GM23338 (cell line): ENCODE measurements around the gene KRTAP2-4. TPM values are rescaled to one million over a fixed set of nuclear protein-coding genes. Genes with fewer than 3 reads are reported as not detected.

ENCODE experiments used
- ATAC-seq: fragments of 200-7000 bp; cut with Tn5 transposase; 3 replicates; pipeline ENCODE4 v1.9.1; 2020
- DNase-seq: peaks from one replicate; pipeline ENCODE4 v3.0.0-alpha.2; 2015; ENCODE audit warnings: low spot score
- H2AFZ ChIP-seq: fragments of 200-600 bp; sonication (generic); 2 replicates; pipeline ENCODE4 v1.8.0; 2016; ENCODE audit warnings: antibody characterized with exemption, mild to moderate bottlenecking, moderate library complexity
- H3F3A ChIP-seq: fragments of 200-600 bp; sonication (generic); replicated peaks from 2 replicates; pipeline ENCODE4 v1.8.0; 2017; ENCODE audit warnings: antibody characterized with exemption, mixed run types, low read depth
- H3K27ac ChIP-seq: fragments of 200-600 bp; sonication (generic); 2 replicates; pipeline ENCODE4 v1.6.1; 2016; ENCODE audit warnings: low read depth
- H3K27me3 ChIP-seq: fragments of 200-600 bp; sonication (generic); 2 replicates; pipeline ENCODE4 v1.8.0; 2016; ENCODE audit warnings: mild to moderate bottlenecking, mixed run types, moderate library complexity; ENCODE audit not compliant: insufficient read depth
- H3K36me3 ChIP-seq: fragments of 200-600 bp; sonication (generic); 2 replicates; pipeline ENCODE4 v1.8.0; 2016; ENCODE audit warnings: mild to moderate bottlenecking; ENCODE audit not compliant: insufficient read depth
- H3K4me1 ChIP-seq: fragments of 200-600 bp; sonication (generic); 2 replicates; pipeline ENCODE4 v1.8.0; 2016; ENCODE audit warnings: mild to moderate bottlenecking, moderate library complexity; ENCODE audit not compliant: insufficient read depth
- H3K4me2 ChIP-seq: fragments of 200-600 bp; sonication (generic); 2 replicates; pipeline ENCODE4 v1.7.1; 2017; ENCODE audit warnings: mixed run types
- H3K4me3 ChIP-seq: fragments of 200-600 bp; sonication (generic); 2 replicates; pipeline ENCODE4 v1.6.1; 2016; ENCODE audit warnings: mixed run types
- H3K79me2 ChIP-seq: fragments of 200-600 bp; sonication (generic); replicated peaks from 2 replicates; pipeline ENCODE4 v1.8.0; 2017; ENCODE audit warnings: mild to moderate bottlenecking; ENCODE audit not compliant: insufficient read depth
- H3K9me2 ChIP-seq: fragments of 200-600 bp; sonication (generic); 2 replicates; pipeline ENCODE4 v1.8.0; 2017; ENCODE audit not compliant: insufficient read depth
- H4K20me1 ChIP-seq: fragments of 200-600 bp; sonication (generic); replicated peaks from 2 replicates; pipeline ENCODE4 v1.8.0; 2017; ENCODE audit warnings: mild to moderate bottlenecking; ENCODE audit not compliant: insufficient read depth
- H3K27ac Mint-ChIP-seq: 2 replicates; pipeline ENCODE4 v1.8.0; 2020; ENCODE audit warnings: inconsistent platforms, mild to moderate bottlenecking, moderate library complexity, mixed read lengths
- H3K27me3 Mint-ChIP-seq: 3 replicates; pipeline ENCODE4 v1.8.0; 2022; ENCODE audit warnings: low read depth, mild to moderate bottlenecking, moderate library complexity, mixed read lengths, inconsistent platforms; ENCODE audit not compliant: insufficient read depth, poor library complexity
- H3K36me3 Mint-ChIP-seq: 3 replicates; pipeline ENCODE4 v1.8.0; 2021; ENCODE audit warnings: low read depth, mild to moderate bottlenecking, inconsistent platforms, moderate library complexity, mixed read lengths
- H3K4me1 Mint-ChIP-seq: 3 replicates; pipeline ENCODE4 v1.8.0; 2020; ENCODE audit warnings: mild to moderate bottlenecking, inconsistent platforms, mixed read lengths
- H3K4me3 Mint-ChIP-seq: 3 replicates; pipeline ENCODE4 v1.8.0; 2021; ENCODE audit warnings: moderate library complexity, mild to moderate bottlenecking, inconsistent platforms, mixed read lengths
- H3K9me3 Mint-ChIP-seq: 3 replicates; pipeline ENCODE4 v1.8.0; 2020; ENCODE audit warnings: moderate library complexity, mild to moderate bottlenecking, inconsistent platforms, mixed read lengths
- CREB1 ChIP-seq: fragments of 250-450 bp; sonication (Bioruptor Pico); IDR thresholded peaks from 2 replicates; pipeline ENCODE4 v1.5.0; 2020; ENCODE audit warnings: low read depth, mild to moderate bottlenecking, moderate library complexity
- ETS1 ChIP-seq: IDR thresholded peaks from 2 replicates; pipeline ENCODE4 v1.6.1; 2016; ENCODE audit warnings: antibody characterized with exemption
- JUNB ChIP-seq: IDR thresholded peaks from one replicate; pipeline ENCODE4 v1.6.1; 2016; ENCODE audit warnings: antibody characterized with exemption; ENCODE audit not compliant: unreplicated experiment
- NANOG ChIP-seq: IDR thresholded peaks from 2 replicates; pipeline ENCODE4 v1.6.1; 2016; ENCODE audit warnings: antibody characterized with exemption, borderline replicate concordance
- REST ChIP-seq: IDR thresholded peaks from one replicate; pipeline ENCODE4 v1.6.1; 2018; ENCODE audit warnings: antibody characterized with exemption; ENCODE audit not compliant: unreplicated experiment
- STAT1 ChIP-seq: IDR thresholded peaks from one replicate; pipeline ENCODE4 v1.6.1; 2016; ENCODE audit warnings: antibody characterized with exemption; ENCODE audit not compliant: unreplicated experiment
- ZNF462 ChIP-seq: fragments of 250-450 bp; sonication (Bioruptor Pico); IDR thresholded peaks from 2 replicates; pipeline ENCODE4 v1.5.0; 2020; ENCODE audit warnings: mild to moderate bottlenecking, moderate library complexity
- polyA plus RNA-seq: library from polyadenylated mRNA; unstranded; fragments of >200 nt; fragmentation: Nextera tagmentation; extraction: Ambion mirVana; gene quantifications from 2 replicates; pipeline ENCODE4 v1.2.1, GENCODE V29; 2016
- total RNA-seq: library from RNA; depleted of rRNA; stranded (reverse); fragments of >200 nt; shearing (Covaris generic); gene quantifications from 2 replicates; pipeline ENCODE4 v1.2.3, GENCODE V29; 2014

Gene KRTAP2-4
- total and polyA plus RNA-seq, 2 experiments from 2014 or later = not detected

- no peak for TF ChIP-seq NANOG
- no peak for TF ChIP-seq STAT1
- TF ChIP-seq ETS1 = no peak
- TF ChIP-seq CREB1 = no peak
- no peak for TF ChIP-seq JUNB
- no peak for TF ChIP-seq REST
Measured at GRCh38 chr17:41024697-41025096, 41.0 kb downstream of the KRTAP2-4 start (continued).

GRCh38 chr17:41020336-41020735 is 45.3 kb downstream of the KRTAP2-4 start:
- ATAC-seq = no peak

More at GRCh38 chr17:41020336-41020735, 45.3 kb downstream of the KRTAP2-4 start:
- H3K27ac Mint-ChIP-seq = no peak overlapping the region
- H3K4me3 Mint-ChIP-seq = no peak overlapping the region
- Histone ChIP-seq H3K79me2 (no peaks in the 10 kb centered on the region), H3K27me3 (no peaks in the 10 kb centered on the region), H3K9me2 (no peaks in the 10 kb centered on the region), H3K4me2 (no peak overlapping the region), H3F3A (no peaks in the 10 kb centered on the region), H3K27ac (no peak overlapping the region), H3K4me3 (no peak overlapping the region), H4K20me1 (no peaks in the 10 kb centered on the region), H3K36me3 (no peaks in the 10 kb centered on the region), H3K4me1 (no peaks in the 10 kb centered on the region), H2AFZ (no peak overlapping the region)
- no peak for TF ChIP-seq ZNF462 (CRISPR knock-in tag)
- no peak for DNase-seq
- peaks cover 2% of the 10 kb centered on the region for H3K27me3 Mint-ChIP-seq
- no peaks in the 10 kb centered on the region for H3K4me1 Mint-ChIP-seq
- H3K9me3 Mint-ChIP-seq = no peaks in the 10 kb centered on the region
- no peaks in the 10 kb centered on the region for H3K36me3 Mint-ChIP-seq
